Suprapubic skin (tissue), 3 donors: Measurements from ENCODE around the gene PACSIN2.

Experiments used
- POLR2A ChIP-seq, 2 donors: fragments of 450-650 bp; IDR thresholded peaks; one replicate each; pipeline ENCODE4 v1.6.1; 2017; ENCODE audit warnings: antibody characterized with exemption in 2 of 2, mild to moderate bottlenecking in 2 of 2, moderate library complexity in 2 of 2
- TF ChIP-seq, protein P1 (sequence below), 2 donors: fragments of 200-600 bp in 1 of 2; fragments of 450-650 bp in 1 of 2; sonication (generic) in 1 of 2; IDR thresholded peaks; one replicate each; pipeline ENCODE4 v1.5.1; 2016 to 2019; ENCODE audit warnings: antibody characterized with exemption in 2 of 2, mild to moderate bottlenecking in 1 of 2, moderate library complexity in 1 of 2

DNA sequence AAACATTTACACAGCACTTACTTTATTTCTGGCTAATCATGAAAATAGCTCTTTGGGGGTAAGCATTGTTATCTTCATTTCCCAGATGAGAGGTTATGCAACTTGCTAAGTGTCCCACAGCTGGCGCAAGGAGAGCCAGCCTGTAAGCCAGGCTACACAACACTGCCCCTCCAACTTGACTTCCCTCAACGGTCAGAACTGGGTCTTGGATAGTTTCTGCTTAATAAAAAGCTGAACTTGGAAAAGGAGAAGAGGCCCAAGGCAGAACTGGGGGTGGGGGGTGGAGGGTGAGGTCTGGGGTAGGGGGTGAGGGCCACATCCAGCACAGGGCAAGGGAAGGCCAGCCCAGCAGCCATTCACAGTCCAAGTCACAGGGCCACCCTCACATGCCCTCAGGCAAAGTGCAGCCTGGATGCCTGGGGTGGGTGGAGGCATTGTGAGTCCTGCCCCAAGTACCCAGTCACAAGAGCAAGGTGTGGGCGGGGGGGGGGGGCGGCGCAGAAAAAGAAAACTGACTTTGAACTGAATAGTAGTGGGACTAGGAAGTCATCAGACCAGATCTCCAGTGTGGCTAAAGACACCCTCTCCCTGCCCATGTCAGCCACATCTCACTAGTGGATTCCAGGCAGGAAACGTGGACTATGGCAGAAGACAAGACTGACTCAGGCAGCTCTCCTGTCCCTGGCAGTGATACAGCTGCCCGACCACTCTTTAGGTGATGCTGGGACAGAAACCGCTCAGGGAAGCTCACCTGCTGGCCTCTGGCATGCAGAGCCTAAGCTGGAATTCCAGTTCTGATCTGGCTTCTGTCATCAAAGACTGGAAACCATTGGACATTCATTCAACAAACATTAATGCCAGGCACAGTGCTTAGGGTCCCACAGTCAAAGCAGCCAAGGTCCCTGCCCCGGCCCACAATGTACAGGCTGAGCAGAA lies 52.4 kb downstream of the PACSIN2 start:
- TF ChIP-seq, protein P1, sequence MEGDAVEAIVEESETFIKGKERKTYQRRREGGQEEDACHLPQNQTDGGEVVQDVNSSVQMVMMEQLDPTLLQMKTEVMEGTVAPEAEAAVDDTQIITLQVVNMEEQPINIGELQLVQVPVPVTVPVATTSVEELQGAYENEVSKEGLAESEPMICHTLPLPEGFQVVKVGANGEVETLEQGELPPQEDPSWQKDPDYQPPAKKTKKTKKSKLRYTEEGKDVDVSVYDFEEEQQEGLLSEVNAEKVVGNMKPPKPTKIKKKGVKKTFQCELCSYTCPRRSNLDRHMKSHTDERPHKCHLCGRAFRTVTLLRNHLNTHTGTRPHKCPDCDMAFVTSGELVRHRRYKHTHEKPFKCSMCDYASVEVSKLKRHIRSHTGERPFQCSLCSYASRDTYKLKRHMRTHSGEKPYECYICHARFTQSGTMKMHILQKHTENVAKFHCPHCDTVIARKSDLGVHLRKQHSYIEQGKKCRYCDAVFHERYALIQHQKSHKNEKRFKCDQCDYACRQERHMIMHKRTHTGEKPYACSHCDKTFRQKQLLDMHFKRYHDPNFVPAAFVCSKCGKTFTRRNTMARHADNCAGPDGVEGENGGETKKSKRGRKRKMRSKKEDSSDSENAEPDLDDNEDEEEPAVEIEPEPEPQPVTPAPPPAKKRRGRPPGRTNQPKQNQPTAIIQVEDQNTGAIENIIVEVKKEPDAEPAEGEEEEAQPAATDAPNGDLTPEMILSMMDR (IDR thresholded peaks at IDR 0.05), result no peak
- TF ChIP-seq POLR2A (IDR thresholded peaks at IDR 0.05), result no peak
